Right forelimb (tissue), 1 donor: ENCODE measurements around the gene FCAMR.

Source experiments
- DNase-seq: peaks from one replicate; pipeline ENCODE4 v3.0.0-alpha.2; 2018

The FCAMR gene, protein sequence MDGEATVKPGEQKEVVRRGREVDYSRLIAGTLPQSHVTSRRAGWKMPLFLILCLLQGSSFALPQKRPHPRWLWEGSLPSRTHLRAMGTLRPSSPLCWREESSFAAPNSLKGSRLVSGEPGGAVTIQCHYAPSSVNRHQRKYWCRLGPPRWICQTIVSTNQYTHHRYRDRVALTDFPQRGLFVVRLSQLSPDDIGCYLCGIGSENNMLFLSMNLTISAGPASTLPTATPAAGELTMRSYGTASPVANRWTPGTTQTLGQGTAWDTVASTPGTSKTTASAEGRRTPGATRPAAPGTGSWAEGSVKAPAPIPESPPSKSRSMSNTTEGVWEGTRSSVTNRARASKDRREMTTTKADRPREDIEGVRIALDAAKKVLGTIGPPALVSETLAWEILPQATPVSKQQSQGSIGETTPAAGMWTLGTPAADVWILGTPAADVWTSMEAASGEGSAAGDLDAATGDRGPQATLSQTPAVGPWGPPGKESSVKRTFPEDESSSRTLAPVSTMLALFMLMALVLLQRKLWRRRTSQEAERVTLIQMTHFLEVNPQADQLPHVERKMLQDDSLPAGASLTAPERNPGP

DNA sequence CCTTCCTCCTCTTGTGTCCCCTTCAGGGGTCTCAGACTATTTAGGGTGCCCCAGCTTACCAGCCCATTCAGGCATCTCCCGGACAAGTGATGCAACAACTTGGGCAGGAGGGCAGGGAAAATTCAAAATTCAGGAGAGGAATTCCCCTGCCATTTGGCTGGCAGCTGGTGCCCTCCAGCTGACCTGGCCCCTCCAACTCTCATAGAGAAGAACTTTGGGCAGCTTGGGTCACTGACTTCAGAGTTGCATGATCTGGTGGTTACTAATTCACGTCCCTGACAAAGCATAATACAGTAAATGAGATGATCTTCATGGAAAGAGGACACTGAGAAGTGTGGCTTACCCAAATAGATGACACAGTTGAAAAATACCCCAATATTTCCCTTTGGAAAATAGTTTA lies at the start of gene FCAMR:
Gene FCAMR, minus strand, starts transcription at position 15 of the 400 bp plus-strand sequence. CDS start 335 bp downstream, outside the sequence.
- no peak for DNase-seq

DNA sequence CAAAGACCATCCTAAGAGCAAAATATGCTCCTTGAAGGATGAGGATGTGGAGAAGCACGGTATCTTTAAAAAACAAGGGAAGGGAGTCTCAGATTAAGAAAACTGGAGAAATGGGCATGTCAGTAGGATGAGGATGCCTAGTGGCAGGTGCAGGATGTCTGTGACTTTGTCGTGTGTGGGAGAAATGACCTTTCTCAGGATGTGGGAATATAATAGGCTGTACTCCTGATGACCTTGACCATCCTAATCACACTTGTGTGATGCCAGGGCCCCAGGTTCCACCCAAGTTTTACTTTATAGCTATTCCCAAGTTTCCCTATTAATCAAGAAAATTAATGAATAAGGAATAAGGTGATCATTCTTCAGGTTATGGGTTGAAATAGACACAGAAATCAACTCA lies 49.4 kb upstream of the FCAMR start:
- no peak for DNase-seq

DNA sequence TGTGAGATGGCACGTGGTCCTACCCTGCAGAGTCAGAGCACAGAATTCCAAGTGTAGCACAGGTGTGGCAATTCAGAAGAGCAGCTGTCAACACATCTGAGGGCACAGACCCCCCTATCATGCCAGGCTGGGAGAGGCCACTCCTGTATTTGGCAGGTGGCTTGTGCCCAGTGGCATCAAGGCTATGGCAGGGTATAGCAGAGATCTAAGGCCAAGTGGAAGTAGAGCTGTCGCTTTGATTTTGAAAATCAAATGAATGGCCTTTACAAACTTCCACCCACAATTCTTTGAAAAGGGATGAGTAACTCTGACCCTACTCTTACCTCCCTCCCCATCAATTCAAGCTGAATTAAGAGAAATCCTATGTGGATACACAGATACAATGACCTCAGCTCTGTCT lies 48.9 kb upstream of the FCAMR start:
- no peak for DNase-seq

DNA sequence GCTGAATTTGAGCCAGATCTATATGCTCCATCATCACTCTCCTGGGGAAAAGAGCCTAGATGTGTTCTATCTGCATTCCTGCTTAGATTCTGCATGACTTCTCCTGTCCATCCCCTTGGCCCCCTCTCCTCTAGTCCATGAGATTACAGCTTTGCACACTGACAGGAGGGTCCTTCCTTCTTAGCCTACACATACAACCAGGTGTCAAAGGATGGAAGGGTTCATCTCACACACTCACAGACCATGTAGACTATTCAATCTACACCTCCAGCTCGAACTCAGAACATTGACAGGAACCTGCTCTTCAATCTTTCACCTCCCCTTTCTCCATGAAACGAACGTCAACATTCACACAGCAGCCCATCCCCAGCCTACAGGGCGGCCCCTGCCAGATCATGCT lies 48.4 kb upstream of the FCAMR start:
- DNase-seq: no peak

DNA sequence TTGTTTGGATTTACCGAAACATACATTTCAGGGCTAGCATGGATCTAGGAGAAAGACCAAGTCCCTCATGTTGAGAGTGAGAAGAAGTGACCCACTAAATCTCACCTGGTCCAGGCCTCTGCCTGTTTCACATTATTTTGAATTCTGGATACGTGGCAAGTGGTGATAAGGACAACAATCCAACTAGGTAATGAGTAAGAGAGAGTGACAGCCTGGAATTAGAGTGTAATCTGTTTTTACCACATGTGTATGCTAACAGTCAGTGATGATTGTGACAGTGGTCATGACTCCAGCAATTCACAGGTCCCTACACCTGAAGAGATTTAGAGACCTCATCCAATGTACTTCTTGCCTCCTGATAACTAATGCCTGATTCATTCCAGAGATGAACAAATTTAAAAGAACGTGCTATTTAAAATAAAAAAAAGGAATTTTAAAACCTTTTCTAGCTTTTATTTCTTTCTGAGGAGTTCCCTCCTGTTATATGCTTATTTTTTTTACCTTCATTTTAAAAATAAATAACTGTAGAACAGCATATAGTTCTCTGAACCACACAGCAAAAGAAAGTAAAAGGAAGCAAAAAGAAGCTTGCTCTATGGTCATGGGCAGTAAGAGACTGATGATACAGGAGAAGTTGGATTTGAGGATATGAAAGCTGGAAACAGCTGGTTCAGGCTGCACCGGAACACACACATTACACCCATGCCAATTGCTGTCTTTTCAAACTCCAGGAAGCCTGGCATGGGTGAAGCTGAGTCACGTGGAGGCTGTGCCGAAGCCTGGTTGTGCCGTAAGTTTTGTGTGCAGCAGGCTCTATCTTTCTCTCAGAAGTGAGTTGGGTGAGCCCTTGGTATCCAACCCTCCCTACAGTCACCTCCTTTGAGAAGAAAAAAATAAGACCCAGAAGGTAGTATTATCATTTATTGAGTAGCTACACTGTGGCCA lies 47.6 kb upstream of the FCAMR start:
- DNase-seq: no peak

DNA sequence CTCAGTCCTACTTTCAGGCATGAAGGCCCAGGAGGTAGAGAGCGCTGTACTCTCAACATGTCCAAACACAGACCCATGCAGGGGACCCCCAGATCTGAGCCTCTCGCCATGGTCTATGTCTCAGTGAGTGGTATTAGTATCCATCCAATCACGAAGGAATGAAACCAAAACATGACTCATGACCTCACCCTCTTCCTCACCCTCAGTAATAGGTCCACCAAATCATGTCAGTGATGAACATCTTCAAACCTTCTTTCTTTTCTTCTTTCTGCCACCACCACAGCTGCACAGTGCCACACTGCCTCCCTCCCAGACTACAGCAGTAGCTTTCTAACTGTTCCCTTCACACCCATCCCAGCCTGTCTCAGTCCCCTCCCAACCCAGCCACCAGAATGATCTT lies 45.5 kb upstream of the FCAMR start:
- DNase-seq: no peak

DNA sequence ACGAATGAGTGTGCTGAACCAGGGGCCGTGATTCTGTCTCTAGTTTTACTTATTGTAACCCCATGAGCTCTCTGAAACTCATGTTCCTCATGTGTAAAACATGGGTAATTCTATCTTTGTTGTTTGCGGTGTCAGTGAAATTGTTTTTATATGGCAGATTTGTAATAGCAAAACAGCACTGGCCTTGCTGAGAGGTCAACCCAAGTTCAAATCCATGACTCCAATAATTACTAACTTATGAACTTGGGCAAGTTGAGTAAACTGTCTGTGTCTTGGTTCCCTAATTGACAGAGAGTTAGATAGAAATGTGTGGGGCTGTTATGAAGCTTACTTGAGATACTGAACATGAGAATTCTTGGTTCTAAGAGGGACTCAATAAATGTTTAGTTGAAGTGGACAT lies 44.5 kb upstream of the FCAMR start:
- no peak for DNase-seq

DNA sequence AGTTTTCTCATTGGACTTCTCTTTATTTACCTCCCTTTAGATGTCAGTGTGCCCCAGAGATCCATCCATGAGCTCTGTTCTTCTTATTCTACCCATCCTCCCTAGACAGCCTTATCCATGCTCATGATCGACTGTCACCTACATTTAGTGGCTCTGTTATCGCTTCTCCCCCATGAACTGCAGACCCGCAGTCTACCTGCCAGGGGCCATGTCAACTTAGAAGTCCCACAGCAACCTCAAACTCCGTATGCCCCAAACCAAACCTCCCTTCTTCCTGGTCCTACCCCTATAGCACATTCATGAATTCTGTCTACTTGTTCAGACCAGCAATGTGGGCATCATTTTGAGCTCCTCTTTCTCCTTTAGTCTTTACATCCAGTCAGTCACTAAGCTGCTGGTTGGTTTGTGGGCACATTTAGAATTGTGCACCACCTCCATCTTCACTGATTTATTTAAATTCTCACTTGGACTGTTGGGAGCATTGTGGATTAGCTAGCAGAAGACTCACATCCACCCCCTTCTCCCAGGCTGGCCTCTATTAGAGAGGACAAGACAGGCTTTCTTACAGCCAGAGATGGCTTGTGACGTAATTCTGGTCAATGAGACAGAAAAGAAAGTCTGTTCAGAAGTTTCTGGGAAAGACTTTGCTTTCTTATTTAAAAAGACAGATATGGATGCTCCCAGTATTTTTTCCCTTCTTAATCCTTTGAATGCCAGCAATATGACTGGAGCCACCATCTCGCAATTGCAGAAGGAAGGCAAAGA lies 43.2 kb upstream of the FCAMR start:
- DNase-seq: no peak

DNA sequence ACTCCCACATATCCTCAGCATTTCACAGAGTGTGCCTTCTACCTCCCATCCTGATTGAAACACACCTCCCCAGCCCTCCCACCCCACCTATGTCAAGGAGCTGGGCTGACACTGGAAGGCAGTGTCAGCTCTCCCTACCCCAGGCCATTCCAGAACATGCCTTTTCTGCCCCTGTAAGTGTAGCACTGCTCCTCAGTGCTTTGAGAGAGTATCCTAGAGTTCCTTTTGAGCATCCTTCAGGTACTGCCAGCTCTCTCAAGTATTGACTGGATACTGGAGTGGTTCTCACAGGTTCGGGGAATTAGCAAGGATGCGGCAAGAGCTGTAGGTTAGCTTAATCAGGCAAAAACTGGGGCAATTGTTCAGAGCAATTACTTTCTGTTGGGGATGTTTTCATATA lies 40.5 kb upstream of the FCAMR start:
- no peak for DNase-seq

DNA sequence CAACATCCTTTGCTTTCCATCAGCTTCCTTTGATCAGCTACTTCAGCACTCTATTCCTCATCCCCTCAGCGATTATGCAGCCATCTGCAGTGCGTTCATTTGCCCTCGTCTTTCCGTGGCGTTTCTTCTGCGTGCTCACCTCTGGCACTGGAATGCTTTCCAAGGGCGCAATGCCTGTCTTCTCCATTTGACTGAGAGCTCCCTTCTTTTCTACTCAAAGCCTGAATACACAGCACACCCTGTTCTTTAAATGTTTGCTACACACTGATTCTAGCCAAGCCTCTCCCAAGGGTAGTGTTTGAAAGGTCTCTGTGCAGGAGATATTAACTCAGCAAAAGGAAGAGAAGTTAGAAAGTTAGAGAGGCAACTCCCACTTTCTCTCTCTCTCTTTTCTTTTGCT lies 39.7 kb upstream of the FCAMR start:
- DNase-seq: no peak

DNA sequence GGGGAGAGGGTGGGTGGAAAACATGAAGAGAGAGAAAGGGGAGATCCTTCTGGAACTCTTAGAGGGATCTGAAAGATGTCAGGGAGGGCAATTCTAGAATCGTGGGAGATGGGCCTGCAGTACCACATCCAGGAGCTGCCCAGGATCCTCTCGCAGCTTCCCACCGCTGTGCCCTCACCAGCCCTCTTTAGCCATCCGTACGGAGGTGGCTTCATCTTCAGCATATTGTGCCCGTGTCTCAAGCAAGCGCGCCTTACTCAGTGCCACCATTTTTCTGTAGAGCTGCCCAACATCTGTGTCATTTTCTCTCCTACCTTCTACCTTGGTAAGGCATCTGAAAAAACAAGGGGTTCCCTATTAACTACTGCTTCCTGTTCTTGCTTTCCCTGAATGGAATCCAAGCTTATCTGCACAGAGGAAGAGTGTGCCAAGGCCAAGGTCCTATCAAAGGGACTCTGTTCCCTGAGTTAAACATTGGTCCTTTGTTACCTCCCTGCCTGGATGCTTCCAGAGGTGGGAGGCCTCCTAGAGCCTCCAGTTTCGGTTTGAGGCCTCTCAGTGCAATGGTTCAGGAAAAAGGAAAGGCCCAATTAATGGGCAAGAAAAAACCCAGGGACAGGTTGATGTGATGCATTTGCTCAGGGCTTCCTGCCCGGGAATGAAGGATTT lies 39.1 kb upstream of the FCAMR start:
- DNase-seq: no peak

DNA sequence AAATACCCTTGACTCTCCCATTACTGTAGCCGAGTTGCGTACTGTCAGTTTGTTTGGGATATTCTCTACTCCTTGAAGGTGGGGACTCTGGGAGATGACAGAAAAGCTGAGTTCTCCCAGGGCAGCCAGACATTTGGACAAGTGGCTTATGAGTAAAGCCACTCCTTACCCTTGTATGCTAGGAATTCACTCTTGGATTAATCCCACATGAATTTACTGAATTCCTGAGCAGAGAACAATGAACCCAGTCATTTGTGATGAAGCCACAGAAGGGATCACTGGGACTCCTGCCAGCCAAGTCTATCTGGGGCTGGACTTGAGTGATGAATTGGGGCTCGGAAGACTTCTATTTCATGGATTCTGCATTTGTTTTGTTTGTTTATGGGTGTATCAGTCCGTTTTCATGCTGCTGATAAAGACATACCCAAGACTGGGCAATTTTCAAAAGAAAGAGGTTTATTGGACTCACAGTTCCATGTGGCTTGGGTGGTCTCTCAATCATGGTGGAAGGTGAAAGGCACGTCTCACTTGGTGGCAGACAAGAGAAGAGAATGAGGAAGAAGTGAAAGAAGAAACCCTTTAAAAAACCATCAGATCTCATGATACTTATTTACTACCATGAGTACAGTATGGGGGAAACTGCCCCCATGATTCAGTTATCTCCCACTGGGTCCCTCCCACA lies 37.2 kb upstream of the FCAMR start:
- DNase-seq: no peak

DNA sequence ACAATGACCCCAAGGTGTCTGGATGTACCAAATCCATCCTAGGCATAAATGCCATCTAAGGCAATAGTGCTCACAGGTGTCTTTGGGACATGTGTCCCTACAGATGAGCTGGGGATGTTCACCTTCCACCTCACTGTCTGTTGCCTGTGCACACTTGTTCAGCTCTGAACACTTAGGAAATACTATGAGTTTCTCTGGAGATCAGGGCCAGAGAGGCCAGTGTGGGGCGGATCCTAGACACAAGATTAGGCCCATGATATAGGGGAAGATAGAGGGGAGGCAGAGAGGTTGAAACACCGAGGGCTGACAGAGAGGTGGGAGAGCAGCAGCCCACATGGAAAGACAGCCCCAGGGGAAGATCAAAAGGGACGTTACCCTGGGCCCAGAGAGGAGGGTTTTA lies 36.7 kb upstream of the FCAMR start:
- DNase-seq: no peak

DNA sequence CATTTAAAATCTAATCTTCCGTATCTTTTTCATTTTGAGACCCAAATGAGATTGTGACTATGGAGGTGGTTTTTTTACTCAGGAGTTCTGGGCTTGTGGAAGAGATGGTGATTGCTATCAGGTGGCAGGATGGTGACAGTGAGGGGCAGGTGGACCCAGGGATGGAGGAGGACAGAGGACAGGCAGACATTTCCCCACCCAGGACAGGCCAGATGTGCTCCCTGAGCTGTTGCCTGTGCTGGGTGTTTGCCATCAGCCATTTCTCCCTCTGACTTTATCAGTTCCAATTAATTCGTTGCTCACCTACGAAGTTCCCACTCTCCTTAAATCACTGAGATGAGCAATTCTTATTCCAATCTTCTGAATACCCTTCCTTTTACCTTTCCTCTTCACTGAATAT lies 35.8 kb upstream of the FCAMR start:
- no peak for DNase-seq

DNA sequence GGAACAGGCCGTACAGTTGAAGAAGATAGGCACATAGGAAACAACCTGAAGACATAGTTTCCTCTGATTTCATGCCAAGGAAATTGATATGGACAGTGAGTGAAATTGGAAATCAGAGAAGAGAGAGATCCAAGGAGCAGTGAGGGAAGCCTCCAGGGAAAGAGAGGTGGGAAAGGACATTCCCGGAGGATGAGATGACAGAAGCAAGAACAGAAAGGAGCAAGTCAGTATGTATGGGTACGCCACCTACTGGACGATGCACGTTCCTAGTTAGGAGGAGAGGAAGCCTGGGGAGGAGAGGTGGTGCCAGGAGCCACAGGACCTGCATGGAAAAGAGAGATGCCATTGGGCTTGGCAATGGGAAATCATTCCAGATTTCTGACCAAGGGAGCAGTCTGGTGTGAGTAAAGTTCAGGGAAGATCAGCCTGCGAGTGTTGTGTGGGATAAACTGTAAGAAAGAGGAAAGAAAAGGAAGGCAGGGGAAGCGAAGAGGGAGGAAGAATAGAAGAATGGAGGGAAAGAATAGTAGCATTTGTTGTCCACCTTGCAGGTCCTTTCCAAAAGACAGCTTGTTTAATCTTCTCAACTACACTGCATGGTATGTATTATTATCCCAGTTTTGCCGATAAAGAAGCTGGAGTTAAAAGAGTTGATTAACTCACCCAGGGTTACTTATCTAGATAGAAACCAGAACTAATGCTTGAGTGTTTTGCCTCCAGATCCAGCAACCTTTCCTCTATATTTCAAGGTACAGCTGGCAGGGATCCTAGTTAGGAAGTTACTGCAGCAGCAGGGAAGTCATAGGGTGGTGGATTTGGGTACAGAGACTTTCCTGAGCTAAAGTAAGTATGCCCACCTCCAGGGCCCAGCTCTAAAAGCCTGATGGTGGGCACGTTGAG lies 34.9 kb upstream of the FCAMR start:
- DNase-seq: no peak

DNA sequence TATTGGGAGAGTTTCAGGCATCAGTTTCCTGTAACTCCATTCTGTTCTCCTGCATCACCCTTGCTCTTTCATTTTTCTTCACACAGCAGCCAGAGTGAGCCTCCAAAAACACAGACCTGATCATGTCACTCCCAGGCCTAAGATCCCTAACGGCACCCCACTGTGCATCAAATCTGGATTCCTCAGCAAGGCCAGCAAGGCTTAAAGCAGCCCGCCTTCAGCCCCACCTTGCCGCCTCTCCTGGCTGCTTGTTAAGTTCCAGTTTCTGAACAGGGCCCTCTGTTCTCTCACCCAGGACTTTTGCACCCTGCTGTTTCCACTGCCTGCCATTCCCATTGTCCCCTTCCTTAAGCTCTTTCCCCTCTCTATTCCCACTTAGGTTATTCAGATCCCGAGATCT lies 33.0 kb upstream of the FCAMR start:
- no peak for DNase-seq

DNA sequence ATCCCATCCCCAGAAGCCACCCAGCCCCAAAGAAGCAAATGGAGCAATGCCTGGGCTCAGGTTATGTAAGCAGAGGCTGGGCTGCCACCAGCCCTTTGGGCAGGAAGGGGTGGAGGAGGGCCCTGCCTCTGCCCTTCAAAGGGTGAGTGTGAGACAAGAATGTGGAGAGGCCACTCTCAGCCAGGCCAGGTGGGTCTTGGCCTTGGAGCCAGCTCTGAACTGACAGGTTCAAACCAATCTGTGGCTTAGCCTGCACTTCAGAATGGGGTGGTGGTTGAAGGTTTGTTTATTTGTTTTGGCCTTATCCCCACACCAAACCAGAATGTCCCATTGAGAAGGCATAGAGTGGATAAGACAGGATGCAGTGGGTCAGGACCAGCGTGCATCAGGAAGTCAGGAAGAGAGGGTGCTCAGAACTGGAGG lies 32.5 kb upstream of the FCAMR start:
- no peak for DNase-seq

DNA sequence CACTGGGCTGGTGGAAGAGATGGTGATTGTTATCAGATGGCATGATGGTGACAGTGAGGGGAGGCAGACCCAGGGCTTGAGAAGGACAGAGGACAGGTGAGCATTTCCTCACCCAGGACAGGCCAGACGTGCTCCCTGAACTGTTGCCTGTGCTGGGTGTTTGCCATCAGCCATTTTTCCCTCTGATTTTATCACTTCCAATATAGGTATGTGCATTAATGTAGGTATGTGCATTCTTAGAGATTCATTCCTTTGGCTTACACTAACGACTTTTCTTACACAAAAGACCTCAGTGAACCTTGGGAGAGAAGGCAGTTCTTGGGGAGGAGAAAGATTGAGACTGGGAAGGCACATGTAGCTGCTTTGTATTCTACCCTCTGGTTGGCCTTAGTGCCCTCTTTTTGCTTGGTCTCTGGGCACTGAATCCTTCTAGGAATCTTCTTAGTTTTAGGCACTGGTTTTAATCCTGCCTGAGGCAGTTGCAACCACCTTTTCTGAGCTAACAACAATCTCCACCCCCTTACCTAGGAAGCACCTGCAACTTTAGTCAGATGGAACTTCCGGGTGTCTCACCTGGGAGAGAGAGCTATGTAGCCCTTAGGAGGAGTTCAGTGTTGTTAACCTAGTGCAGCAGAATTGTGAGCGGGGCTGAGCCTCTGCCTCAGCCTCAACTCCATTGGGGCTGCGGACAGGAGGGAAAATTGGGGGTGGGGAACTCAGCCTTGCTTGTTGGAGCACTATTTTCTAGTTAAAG lies 31.4 kb upstream of the FCAMR start:
- no peak for DNase-seq

DNA sequence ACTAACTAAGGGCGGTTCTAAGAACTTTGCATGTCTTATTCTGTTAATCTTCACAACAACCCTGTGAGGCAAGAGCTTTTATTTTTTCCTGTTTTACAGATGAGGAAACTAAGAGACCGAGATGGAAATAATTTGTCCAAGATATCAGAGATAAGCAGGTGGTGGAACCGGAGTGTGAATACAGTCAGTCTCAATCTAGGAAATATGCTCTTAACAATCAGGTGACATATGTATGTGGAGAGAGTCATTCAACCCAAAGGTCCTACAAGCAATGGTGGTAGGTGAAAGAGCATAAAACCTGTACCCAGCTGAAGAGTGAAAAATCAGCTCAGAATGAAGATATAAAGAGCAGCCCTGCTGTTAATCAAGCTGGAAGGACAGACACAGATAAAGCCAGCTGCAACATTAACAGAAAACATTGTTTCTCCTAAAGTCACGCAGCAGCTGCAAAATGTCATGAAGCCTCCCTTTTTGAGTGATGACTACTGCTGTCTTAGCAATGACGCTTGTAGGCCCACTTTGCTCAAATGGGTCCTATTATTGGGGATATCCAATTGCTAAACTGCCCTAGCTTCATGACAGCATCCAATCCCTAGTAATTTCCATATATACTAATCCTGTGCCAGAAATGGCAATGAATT lies 30.5 kb upstream of the FCAMR start:
- DNase-seq: no peak
